HG02970 (cell line): ENCODE results near the gene CFAP77.
"Not testable (repeated sequence)": the region's sequence is repeated elsewhere in the genome, so short reads cannot be mapped to it uniquely, and the experiment has no call there.

ENCODE experiments used
- ATAC-seq: cut with Tn5 transposase; IDR thresholded peaks from one replicate; pipeline ENCODE4 v1.9.1; 2021; ENCODE audit warnings: mild to moderate bottlenecking, moderate library complexity, moderate number of reproducible peaks; ENCODE audit not compliant: unreplicated experiment, low FRiP score

CFAP77 gene

DNA sequence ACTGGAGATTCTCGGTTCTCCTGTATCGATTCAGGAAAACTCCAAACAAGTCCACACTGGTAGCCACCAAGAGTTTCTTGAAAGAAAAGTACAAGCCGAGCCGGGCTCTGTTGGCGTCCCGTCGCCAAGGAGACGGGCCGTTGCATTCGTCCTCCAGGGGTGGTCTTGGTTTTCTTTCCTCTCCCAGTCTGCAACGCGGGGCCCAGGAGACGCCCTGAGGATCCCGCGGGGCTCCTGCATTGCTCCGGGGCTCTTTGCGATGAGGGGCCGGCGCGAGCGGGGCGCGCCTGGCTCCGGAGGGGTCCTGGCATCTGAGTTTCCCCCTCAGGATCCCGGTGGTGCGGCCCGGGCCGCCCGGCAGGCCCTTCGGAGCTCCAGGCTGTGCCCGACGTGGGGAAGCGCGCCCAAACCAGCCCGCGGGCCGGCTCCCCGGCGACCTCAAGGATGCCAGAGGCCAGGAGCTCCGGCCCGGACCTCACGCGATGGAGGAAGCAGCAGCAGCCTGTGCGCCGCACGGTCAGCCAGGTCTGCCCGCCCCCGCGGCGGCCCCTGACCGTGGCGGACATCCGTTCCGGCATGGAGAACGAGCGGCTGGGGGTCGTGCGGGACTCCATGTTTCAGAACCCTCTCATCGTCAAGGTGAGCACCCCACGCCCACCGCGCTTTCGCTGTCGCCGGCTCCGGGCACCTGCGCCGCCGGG is at the start of gene CFAP77:
Gene CFAP77, plus strand, starts transcription at position 384 of the 701 bp plus-strand sequence. Its CDS starts 61 bp downstream, at position 445.
- no peak for ATAC-seq

DNA sequence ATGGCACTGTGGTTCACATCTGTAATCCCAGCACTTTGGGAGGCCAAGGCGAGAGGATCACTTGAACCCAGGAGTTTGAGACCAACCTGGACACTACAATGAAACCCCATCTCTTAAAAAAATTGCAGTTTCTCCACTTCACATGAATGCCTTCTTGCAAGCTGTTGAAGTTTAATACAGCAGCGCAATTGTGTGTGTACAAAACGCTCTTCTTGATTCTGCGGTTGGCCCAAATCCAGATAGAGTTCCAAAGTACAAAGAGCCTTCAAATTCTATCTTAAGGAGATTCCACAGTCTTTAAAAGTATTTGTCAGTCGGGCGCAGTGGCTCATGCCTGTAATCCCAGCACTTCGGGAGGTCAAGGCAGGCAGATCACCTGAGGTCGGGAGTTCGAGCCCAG is 45.9 kb upstream of the CFAP77 start:
- ATAC-seq: no peak

DNA sequence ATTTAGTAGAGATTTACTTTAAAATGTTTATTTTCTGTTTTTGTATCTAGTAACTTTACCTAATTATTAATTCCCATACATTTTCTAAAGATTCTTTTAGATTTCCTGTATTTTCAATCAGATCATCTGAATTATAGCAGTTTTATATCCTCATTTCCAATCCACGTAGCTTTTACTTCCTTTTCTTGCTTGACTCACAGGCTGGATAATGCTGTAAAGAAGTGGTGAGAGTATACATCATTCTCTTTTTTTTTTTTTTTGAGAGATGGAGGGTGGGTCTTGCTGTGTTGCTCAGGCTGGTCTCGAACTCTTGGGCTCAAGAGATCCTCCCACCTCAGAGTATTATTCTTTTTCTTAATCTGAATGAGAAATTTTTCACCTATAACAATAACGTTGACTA is 44.0 kb upstream of the CFAP77 start:
- ATAC-seq: no peak

DNA sequence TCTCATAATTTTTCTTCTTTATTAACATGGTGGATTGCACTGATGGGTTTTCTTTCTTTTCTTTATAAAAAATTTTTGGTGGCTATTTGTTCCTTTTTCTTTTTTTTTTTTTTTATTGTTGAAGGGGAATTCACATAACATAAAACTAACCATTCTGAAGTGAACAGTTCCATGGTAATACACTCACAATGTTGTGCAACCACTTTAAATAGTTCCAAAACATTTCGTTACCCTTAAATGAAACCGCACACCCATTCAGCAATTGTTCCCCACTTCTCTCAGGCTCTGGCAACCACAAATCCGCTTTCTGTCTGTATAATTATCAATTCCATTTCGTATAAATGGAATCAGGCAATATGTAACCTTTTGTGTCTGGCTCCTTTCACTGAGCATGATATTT is 43.5 kb upstream of the CFAP77 start:
- no peak for ATAC-seq

DNA sequence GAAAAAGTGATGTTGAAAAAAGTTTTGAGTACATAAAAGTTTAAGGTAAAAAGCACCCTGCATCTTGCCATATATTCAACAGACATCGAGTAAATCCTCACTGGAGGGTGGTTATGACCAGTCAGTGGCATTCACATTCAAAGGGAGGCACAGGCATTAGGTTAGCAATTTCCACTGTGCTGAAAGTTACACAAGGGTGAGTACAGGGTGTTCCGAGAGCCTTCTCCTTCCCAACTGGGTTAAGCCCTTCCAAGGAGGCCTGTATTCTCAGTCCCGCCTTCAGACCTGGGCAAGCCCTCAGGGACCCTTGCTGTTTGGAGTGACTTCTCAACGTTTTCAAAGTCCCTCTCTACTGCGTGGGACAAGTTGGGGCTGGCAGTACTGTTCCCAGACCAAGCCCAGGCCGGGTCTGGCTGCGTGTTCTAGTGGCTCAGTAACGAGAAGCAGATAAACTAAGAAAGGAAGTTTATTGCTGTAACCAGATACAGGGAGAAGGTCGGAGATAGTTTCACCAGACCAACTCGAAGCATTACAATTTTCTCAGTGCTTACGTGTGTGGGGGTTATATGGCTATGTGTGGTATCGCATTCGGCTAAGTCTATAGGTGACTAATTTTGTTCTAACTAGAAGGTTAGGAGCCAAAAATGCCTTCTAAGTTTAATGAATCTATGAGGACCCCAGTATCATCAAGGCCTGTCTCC is 42.2 kb upstream of the CFAP77 start:
- ATAC-seq: no peak

DNA sequence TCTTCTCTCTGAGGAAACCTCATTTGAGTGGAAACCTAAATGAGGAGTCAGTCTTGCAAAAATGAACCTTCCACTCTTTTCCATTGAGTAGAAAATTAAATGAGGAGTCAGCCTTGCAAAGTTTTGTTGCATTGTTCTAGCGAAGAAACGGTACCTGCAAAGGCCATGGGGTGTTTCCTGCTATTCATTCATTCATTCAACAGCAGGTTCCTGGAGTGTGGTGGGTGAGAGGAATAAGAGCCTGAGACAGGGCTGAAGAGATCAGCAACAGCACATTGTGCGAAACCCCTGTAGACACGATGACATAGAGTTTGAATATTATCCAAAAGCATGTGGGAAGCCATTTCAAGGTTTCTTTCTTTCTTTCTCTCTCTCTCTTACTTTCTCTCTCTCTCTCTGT is 40.6 kb upstream of the CFAP77 start:
- no peak for ATAC-seq

DNA sequence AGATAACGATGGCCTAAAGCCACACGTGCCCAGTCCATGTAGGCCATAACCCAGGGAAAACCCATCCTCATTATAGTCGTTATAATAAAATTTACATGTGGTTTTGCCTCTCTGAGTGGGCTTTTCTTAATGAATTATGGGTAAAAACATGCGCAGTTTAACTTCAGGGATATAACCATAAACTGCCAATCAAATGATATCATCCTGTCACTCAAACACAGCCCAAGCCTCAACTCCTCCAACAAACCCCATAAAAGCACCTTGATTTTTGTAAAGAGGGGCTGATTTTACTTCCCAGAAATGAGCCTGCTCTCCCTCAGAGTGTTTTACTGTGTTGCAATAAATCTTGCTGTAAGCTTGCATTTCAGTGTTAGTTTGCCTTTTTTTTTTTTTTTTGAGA is 39.4 kb upstream of the CFAP77 start:
- ATAC-seq: no peak

DNA sequence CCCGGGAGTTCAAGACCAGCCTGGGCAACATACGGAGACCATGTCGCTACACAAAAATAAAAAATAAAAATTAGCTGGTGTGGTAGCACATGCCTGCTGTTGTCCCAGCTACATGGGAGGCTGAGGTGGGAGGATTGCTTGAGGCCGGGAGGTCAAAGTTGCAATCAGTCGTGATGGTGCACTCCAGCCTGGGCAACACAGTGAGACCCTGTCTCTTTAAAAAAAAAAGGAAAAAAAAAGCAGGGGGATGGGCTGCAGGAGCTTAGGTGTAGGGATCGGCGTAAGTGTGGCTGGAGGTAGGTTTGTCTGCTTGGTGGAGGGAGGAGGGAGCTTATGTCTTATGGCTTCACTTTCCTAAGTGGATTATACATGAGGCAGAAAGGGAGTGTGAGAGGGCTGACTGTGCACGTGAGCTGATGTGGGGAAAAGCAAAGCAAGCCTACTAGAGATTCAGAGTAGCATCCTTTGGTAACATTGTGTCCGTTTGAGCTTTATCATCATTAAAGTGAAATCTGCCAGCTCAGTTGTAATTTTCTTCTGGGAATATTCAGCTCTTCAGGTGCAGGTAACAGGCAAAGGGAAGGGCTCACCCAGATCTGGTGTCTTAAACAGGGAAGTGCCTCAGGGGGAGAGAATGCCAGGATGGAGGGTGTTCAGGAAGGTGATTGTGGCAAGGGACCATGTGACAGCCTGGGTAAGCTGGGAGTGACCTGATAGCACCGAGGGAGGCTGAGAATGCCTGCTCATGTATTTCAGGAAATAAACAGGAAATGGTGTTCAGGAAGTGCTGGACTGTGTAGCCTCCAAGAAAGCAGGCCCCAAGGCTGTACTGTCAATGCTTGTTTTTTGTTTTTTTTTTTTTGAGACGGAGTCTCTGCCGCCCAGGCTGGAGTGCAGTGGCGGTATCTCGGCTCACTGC is 37.6 kb upstream of the CFAP77 start:
- no peak for ATAC-seq

DNA sequence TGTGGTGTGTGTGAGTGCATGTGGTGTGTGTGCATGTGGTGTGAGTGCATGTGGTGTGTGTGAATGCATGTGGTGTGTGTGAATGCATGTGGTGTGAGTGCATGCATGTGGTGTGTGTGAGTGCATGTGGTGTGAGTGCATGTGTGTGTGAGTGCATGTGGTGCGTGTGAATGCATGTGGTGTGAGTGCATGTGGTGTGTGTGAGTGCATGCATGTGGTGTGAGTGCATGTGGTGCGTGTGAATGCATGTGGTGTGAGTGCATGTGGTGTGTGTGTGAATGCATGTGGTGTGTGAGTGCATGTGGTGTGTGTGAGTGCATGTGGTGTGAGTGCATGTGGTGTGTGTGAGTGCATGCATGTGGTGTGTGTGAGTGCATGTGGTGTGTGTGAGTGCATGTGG is 32.2 kb upstream of the CFAP77 start:
- not testable (repeated sequence) for ATAC-seq

DNA sequence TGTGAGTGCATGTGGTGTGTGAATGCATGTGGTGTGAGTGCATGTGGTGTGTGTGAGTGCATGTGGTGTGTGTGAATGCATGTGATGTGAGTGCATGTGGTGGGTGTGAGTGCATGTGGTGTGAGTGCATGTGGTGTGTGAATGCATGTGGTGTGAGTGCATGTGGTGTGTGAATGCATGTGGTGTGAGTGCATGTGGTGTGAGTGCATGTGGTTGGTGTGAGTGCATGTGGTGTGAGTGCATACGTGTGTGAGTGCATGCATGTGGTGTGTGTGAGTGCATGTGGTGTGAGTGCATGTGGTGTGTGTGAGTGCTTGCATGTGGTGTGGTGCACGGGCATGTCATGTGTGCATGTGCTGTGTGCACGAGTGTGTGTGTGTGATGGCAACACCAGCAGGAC is 31.6 kb upstream of the CFAP77 start:
- ATAC-seq: not testable (repeated sequence)

DNA sequence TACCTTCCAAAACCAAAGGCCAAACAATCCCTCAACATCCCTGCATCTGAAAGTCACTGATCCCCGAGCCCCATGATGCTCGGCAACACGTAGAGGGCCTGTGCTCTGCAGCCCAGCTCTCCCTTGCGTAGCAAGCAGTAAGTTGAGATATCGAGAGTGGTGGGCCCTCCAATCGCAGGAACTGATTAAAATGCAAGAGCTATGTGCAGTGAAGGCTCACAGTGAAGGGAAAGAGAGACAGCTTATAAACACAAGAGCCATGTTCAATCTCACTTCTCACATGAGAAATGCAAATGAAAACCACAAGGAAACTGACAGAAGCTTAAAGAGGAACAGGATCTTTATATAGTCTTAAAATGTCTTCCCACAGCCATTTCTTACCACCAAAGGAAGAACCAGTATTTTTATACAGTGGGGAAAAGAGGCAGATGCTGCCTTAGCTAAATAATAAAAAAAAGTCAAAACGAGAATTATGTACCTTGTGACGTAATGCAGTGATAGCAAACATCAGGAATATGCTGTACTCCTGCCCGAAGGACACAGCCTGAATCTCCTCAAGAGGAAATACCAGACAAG is 28.0 kb upstream of the CFAP77 start:
- no peak for ATAC-seq

DNA sequence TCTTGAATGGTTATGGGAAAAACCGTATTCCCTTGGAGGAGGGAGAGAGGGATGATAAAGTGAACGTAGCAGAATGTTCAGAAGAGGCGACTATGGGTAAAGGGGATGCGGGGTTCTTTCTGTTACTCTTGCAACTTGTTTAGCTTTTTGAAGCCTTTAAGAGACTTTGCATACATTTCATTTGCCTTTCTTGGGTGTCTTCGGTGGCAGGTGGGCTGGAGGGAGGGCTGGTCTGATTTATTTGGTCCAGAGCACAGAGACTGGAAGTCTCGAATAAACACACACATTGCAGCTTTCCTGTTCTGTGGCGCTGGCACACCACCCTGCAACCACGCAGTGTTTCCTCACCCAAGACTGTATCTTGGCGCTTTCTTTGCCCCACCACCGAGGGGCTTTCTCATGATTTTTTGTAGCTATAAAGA is 26.5 kb upstream of the CFAP77 start:
- no peak for ATAC-seq

DNA sequence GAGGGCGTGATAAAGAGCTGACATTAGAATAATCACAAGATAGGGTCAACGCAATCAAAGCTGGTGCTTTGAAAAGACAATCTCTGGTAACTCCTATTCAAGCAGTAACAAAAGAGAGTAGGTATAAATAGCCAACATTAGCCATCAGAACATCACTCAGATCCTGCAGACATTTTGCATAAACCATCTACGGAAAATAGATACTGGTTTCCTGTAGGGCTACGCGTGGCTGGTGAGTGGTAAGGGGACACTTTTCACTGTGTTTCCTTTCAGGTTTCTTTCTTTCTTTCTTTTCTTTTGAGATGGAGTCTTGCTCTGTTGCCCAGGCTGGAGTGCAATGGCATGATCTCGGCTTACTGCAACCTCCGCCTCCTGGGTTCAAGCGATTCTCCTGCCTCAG is 25.6 kb upstream of the CFAP77 start:
- ATAC-seq: no peak

DNA sequence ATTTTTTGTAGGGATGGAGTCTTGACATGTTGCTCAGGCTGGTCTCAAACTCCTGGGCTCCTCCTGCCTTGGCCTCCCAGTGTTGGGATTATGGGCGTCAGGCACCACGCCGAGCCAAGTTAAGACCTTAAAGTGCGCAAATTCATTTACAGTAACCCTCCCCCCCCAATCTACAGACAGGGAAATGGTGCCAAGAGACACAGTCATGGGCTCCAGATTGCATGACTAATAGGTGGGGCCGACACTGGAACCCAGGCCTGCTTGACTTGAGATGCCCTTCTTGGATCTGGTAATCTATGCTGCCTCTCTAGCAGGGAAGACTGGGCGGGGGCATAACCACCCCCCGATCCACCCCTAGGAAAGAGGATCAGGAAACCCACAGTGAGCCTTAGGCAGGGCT is 22.9 kb upstream of the CFAP77 start:
- no peak for ATAC-seq

DNA sequence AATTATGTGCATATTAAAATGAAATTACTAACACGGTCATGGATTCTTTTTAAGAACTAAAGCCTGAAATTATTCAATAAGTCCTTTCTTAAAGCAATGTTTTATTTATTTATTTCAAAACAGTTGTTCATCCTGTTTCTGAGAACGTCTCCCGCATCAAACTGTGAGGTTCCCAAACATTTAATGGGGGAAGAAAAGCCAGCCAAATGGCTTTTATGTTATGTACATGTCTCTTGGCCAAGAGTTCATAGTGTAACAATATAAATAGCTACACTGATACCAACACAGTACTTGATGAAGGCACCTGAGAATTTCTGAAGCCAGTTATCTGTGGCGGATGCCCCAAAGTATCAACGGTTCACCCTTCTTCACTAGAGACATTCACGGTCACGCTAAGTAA is 19.0 kb upstream of the CFAP77 start:
- no peak for ATAC-seq

DNA sequence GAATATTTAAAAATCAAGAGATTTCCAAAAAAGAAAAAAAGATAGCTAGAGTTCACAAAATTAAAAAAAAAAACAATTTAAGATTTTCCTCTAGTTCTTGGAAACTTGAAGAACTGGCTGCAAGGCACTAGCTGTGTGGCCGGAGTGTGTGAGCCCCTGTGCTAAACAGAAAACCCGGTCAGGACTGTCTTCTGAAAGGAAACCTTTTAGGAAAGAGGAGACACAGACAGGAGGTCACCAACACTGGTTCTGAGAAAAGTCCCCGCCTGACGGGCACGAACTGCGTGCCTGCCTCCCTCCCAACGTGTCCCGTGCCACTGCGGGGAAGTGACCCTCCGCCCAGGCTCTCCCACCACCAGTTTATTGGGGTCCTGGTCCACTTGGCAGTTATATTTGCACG is 18.6 kb upstream of the CFAP77 start:
- no peak for ATAC-seq

DNA sequence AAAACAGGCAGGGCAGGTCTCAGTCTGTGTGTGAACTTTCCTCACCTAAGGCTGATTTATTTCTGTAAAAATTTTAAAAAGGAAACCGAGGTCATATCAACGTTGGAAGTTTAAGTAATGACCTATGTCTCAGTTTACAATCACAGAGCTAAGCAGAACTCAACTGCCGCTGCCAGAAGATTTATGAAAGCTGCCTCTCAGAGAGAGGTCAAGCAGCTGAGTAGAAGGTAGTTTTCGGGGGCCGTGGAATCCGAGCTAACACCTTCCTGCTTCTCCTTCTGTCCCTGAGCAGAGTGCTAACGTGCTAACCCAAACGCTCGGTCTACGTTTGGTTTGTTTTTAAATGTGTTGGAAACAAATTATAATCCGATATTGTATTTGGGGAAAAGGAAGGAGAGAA is 14.5 kb upstream of the CFAP77 start:
- no peak for ATAC-seq

DNA sequence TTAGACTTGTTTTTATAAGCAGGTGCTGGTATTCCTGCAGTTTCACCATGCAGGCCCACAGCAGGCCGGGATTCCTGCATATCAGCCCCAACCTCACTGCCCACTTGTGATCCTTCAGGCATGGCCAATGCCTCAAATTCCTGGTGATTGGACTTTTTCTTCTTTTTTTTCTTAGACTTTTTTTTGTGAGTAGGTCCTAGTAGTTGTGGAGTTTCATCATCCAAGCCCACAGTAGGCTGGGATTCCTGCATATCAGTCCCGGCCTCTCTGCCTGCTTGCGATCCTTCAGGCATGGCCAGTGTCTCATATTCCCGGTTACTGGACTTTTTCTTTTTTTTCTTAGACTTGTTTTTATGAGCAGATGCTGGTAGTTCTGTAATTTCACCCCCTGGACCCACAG is 8.2 kb upstream of the CFAP77 start:
- no peak for ATAC-seq

DNA sequence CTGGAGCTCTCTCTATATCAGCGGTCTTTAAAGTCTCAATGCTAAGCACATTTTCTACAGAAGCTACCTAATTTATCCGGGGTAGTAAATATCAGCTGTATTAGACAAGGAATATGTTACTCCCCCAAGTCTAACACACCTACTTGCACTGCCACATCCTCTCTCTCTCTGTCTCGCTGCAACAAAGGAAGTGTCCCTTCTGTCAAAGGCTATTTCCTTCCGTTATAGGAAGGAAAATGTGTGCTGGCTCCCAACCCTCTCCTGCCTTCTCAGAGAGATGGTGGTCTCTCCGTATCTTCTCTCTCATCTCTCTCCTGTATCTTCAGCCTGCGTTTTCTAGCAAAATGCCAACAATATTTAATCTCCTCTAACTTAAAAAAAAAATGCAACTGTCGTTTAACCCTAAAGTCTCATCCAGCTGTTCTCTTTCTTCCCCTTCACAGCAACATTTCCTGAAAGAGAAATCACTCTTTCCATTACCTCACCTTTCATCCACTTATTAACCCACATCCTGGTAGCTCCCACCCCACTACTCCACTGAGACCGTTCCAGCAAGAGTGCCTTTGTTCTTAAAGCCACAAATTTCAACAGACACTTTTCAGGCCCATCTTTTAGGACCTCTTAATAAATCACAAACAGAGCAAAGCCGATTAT is 5.7 kb upstream of the CFAP77 start:
- no peak for ATAC-seq

DNA sequence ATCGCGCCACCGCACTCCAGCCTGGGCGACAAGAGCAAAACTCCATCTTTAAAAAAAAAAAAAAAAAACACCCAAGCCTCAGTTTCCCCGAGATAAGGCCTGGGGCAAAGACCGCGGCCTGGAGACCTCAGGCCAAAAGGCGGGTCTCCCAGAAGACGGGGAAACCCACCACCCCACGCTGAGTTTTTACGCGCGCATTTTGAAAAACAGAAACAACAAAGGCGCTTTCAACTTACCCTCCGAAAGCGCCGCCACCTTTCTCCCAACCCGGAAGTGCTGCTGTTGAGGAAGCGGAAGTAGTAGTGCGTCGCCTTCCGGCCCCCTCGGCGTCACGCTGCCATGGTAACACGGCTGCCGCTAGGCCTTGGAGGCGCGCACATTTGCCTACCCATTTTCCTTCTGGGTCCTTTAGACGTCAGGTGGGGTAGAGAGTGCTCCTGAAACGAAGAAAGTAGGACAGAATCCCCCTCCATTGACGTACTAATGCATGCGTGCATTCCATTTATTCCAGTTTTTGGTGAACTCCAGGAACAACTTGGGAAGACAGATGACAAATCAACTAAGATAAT is 3.4 kb upstream of the CFAP77 start, which contains the start of gene TTF1:
Gene TTF1, minus strand, starts transcription at position 287 of the 569 bp plus-strand sequence. CDS start 4,019 bp downstream, outside the sequence.
- ATAC-seq: peak; percentile 73
